Mucosa of gallbladder (tissue), 1 donor: Measurements from ENCODE around the gene RAD9A. TPM values are rescaled to one million over a fixed set of nuclear protein-coding genes. Genes with fewer than 3 reads are reported as not detected.
"Not testable (repeated sequence)": the region's sequence is repeated elsewhere in the genome, so short reads cannot be mapped to it uniquely, and the experiment has no call there.

ENCODE experiments used
- DNase-seq: peaks from one replicate; pipeline ENCODE4 v3.0.0-alpha.2; 2020; ENCODE audit warnings: low spot score
- total RNA-seq: library from RNA; stranded (reverse); gene quantifications from one replicate; pipeline ENCODE4 v1.2.1, GENCODE V29; 2021
- donor health status: DM: no; HTN: no; CAD: no.

Gene RAD9A
- total RNA-seq, 1 donor from 2014 or later, result 45.0 TPM

DNA sequence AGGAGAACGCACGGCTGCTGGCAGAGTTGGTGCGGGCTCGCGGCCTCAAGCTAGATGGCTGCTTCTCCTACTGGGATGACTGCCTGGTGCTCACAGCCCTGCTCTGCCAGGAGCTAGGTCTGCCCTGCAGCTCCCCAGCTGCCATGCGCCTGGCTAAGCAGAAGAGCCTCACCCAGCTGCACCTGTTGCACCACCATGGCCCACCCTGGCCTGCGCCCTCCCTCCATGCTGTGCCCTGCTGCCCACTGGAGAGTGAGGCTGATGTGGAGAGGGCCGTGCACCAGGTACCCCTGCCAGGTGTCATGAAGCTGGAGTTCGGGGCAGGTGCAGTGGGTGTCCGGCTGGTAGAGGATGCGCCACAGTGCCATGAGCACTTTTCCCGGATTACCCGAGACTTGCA, 31.7 kb downstream of the RAD9A start:
- DNase-seq, result no peak

- no peak for DNase-seq
Measured at GRCh38 chr11:67423891-67424613, 32.3 kb downstream of the RAD9A start.

DNA sequence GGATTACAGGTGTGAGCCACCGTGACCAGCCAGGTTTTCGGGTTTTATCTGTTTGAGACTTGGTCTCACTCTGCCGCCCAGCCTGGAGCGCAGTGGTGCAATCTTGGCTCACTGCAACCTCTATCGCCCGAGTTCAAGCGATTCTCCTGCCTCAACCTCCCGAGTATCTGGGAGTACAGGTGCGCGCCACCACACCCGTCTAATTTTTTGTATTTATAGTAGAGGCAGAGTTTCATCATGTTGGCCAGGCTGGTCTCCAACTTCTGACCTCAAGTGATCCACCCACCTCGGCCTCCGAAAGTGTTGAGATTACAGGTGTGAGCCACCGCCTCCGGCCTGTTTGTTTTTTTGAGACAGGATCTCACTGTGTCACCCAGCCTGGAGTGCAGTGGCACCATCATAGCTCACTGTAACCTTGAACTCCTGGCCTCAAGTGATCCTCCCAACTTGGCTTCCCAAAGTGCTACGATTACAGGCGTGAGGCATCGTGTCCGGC, 35.6 kb downstream of the RAD9A start:
- DNase-seq, result not testable (repeated sequence)

- DNase-seq, result peak; percentile 99
Measured at GRCh38 chr11:67428052-67429001, 36.5 kb downstream of the RAD9A start, which contains the start of gene RPS6KB2. TSS of gene RPS6KB2 (plus strand) at chr11:67428494. CDS start at chr11:67428546, 52 bp downstream.

GRCh38 chr11:67429038-67429668, 37.4 kb downstream of the RAD9A start:
- no peak for DNase-seq

DNA sequence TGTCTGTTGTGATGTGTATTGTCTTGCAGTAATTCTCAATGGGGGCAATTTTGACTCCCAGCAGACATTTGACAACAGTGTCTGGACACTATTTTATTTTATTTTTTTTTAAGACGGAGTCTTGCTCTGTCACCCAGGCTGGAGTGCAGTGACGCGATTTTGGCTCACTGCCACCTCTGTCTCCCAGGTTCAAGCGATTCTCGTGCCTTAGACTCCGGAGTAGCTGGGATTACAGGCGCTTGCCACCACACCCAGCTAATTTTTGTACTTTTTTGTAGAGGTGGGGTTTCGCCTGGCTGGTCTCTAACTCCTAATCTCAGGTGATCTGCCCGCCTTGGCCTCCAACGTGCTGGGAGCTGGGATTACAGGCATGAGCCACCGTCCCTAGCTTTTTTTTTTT, 37.9 kb downstream of the RAD9A start:
- DNase-seq, result no peak

DNA sequence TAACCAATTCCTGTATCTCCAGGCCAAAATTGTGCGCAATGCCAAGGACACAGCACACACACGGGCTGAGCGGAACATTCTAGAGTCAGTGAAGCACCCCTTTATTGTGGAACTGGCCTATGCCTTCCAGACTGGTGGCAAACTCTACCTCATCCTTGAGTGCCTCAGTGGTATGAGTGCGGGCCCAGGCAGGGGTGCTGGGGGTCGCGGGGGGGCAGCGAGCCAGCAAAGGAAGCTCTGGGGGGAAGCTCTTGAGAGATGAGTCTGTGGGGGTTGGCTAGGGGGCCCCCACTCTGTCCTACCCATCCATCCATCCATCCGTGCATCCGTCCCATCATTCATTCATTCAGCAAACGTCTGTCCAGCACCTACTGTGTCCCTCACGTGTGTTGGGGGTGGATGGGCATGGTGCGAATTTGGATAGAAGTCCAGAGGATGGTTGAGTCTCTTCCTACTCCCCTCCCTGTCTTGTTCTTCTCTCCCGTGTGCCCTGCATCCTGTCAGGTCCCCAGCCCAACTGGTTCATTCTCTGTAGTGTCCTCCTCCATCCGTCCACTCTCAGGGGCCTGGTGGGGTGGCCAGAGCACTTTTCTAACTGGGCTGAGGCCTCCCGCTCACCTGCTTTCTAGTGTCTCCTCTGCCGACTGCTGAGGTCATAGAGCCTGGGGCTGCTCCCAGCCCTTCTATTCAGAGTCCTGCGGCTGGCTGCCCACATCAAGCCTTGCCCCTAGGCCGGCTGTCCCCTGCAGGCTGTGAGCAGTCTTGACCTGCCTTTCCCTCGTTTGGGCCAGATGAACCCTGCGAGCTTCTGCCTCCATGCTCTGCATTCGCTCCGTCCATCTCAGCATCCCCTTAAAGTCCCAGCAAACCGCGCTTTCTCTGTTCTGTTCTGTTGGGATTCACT, 39.8 kb downstream of the RAD9A start:
- no peak for DNase-seq

- DNase-seq, result no peak
Measured at GRCh38 chr11:67432655-67433349, 41.0 kb downstream of the RAD9A start.

DNA sequence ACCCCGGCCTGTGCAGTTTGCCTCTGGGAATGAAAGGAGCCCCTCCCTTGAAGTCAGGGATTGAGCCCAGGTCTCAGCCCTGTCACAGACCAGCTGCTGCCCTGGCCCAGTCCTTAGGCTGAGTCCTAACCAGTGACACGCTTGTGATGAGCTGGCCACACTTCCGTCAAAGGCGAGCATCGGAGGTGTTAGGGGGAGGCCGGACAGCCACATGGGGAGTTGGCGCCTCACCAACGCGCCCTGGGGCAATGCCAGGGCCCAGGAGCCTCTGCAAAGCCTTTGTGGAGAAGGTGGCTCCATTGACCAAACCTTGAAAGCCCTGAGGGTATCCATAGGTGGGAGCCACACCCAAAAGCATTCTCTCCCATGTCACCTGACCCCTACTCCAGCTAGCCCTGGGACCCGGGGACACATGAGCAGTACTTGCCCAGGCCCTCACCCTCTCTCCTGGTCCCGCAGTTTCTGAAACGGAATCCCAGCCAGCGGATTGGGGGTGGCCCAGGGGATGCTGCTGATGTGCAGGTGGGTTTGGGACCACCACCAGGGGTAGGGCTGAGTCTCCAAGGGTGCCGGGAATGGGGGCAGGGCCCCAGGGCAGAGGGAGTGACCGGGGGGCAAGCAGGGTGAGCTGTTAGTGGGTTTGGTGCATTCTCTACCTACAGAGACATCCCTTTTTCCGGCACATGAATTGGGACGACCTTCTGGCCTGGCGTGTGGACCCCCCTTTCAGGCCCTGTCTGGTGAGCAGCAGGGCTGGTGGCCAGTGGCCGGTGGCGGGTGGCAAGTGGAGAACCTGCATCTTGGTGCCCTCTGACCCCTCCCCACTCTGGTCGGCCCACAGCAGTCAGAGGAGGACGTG, 42.0 kb downstream of the RAD9A start:
- DNase-seq, result no peak

GRCh38 chr11:67434395-67434881, 42.7 kb downstream of the RAD9A start:
- no peak for DNase-seq

DNA sequence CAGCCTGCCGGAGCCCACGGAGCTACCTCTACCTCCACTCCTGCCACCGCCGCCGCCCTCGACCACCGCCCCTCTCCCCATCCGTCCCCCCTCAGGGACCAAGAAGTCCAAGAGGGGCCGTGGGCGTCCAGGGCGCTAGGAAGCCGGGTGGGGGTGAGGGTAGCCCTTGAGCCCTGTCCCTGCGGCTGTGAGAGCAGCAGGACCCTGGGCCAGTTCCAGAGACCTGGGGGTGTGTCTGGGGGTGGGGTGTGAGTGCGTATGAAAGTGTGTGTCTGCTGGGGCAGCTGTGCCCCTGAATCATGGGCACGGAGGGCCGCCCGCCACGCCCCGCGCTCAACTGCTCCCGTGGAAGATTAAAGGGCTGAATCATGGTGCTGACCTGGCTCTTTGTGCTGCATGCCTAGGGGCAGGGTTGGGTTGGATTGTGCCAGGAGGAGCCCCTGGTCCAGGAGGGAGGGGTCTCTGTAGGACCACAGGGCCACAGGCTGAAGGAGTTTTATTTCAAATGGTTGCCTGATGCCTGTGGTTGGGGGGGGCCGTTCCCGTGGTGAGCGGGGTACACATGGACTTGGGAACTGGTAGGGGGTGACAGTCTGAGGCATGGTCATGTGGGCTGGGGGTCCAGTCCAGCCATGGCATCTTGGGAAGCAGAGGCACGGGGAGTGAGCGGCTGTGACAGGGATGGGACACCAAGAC, 43.4 kb downstream of the RAD9A start:
- no peak for DNase-seq

DNA sequence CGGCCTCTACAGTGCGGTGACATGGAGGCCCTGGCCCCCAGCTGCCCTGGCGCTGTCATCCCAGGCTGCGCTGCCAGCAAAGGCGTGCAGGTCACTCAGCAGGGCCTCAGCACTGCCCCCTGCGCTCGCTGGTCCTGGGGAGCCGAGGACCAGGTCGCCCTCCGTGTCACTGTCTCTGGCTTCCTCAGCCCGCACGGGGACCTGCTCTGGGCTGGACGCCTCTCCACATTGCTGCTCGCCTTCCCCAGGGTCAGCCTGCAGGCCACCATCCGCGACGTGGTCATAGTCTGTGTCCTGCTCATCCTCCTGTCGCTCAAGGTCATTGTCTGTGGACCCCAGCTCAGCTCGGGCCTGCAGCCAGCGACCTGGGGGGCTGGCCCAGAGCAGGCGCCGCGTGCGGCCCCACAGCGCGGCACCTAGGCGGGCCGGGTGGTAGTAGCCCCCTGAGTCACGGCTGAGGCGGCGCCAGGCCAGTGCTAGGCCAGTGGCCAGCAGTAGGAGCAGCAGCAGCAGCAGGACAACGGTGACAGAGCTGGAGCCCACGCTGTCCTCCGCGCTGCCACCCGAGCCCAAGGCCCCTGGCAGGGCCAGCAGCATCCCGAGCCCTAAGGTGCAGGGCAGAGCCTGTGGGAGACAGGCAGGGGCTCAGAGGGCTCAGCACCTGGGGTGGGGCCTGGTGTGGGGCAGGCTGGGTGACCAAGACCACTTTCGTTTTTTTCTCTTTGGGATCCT, 44.1 kb downstream of the RAD9A start:
- DNase-seq, result no peak

DNA sequence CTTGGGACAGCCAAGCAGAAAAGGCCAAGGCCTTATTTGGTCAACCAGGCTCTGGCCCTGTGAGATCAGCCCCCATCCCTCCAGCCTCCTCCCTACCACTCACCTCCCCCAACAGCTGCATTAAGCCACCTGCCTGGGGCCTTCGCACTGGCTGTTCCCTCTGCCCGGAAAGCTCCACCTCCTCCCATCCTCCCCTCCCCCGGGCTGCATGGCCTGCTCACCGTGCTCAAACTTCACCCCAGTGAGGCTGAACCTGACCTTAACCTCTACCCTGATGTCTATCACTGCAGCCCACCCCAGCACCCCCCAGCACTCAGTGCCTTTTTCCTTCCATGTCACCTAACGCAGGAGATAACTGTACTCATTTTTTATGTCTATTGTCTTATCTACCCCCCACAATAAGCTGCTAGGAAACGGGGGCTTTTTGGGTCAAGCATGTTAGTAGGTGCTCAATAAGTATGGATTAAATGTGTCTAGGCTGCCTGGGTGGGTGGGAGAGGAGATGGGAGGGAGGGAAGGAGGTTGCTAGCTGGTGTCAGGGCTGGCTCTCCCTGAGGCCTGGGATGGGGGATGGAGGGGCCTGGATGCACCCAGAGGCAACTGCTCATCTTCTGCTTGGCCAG, 44.8 kb downstream of the RAD9A start:
- DNase-seq, result no peak

- no peak for DNase-seq
Measured at GRCh38 chr11:67437082-67437808, 45.5 kb downstream of the RAD9A start, which contains the start of gene PTPRCAP. TSS of gene PTPRCAP (minus strand) at chr11:67437682. CDS start at chr11:67437619, 63 bp downstream.

DNA sequence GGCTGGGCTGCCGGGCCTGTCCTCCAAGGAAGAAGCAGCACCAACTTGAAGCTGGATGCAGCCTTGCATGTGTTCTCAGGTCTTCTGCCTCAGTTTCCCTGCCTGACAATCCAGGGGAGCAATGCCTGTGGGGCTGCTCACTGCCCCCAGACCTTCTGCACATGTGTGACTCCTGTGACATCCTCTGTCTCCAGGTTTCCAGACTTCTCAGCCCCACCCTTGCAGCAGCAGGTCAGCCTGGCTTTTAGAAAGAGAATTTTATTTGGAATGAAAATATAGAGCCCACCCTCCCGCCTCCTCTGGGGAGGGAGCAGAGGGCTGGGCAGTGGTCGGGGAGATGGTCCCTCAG, 46.0 kb downstream of the RAD9A start:
- DNase-seq, result no peak

DNA sequence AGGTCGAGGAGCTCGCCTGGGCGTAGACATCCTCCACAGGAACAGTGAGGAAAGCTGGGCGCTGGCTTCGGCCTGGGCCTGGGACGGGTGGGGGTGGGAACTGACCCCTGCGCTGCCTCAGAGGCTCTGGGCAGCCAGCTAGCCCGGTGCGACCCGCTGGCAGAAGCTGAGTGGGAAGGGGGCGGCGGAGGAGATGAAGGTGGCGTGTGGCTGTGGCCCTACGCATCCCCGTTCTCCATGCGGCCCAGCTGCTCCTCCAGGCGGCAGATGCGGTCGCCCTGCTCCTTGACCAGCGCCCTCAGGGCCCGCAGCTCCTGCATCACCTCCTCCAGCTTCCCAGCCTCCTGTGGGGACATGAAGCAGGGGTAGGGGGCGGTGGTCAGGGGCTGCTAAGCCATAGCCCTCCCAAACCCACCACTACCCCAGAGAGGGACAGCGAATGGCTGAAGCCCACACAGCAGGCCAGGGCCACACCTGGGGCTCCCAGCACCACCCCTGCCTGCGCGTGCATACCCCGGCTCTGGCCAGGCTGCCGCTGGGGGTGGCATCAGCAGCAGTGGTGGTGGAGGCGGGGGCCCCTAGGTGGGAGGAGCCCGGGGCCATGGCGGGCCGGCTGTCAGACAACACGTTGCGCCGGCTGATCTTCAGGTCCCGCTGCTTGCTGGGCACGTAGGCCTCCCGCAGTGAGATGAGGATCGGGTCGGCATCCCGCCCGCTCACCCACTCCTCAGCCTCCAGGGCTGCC, 46.5 kb downstream of the RAD9A start:
- no peak for DNase-seq
